Neural progenitor cell (in vitro differentiated cells): ENCODE data around the gene CFHR3. TPM values are rescaled to one million over a fixed set of nuclear protein-coding genes. Genes with fewer than 3 reads are reported as not detected.

Source experiments
- DNase-seq: peaks from one replicate; pipeline ENCODE4 v3.0.0-alpha.2; 2016; ENCODE audit warnings: low spot score
- H2AFZ ChIP-seq: fragments of 200-600 bp; sonication (generic); replicated peaks from 2 replicates; pipeline ENCODE4 v1.6.1; 2016; ENCODE audit warnings: antibody characterized with exemption
- H3F3A ChIP-seq: fragments of 200-600 bp; sonication (generic); 2 replicates; pipeline ENCODE4 v1.6.1; 2016; ENCODE audit warnings: antibody characterized with exemption, low read depth
- H3K27ac ChIP-seq: fragments of 200-600 bp; sonication (generic); 2 replicates; pipeline ENCODE4 v1.5.1; 2016; ENCODE audit warnings: mild to moderate bottlenecking
- H3K27me3 ChIP-seq: fragments of 200-600 bp; sonication (generic); 2 replicates; pipeline ENCODE4 v1.6.1; 2016; ENCODE audit warnings: mild to moderate bottlenecking, moderate library complexity
- H3K36me3 ChIP-seq: fragments of 200-600 bp; sonication (generic); 2 replicates; pipeline ENCODE4 v1.5.1; 2016
- H3K4me1 ChIP-seq: fragments of 200-600 bp; sonication (generic); 2 replicates; pipeline ENCODE4 v1.6.1; 2016; ENCODE audit warnings: mixed run types
- H3K4me2 ChIP-seq: fragments of 200-600 bp; sonication (generic); 2 replicates; pipeline ENCODE4 v1.6.1; 2016
- H3K4me3 ChIP-seq: fragments of 200-600 bp; sonication (generic); 2 replicates; pipeline ENCODE4 v1.5.1; 2016
- H3K79me2 ChIP-seq: fragments of 200-600 bp; sonication (generic); 2 replicates; pipeline ENCODE4 v1.6.1; 2016; ENCODE audit warnings: low read depth
- H3K9ac ChIP-seq: fragments of 200-600 bp; sonication (generic); 2 replicates; pipeline ENCODE4 v1.6.1; 2016
- H3K9me3 ChIP-seq: fragments of 200-600 bp; sonication (generic); 2 replicates; pipeline ENCODE4 v1.5.1; 2016; ENCODE audit warnings: low read depth
- H4K20me1 ChIP-seq: fragments of 200-600 bp; sonication (generic); 2 replicates; pipeline ENCODE4 v1.6.1; 2016; ENCODE audit warnings: low read depth
- H3K27ac Mint-ChIP-seq: 3 replicates; pipeline ENCODE4 v1.8.0; 2021; ENCODE audit warnings: mixed read lengths
- H3K27me3 Mint-ChIP-seq: 2 replicates; pipeline ENCODE4 v1.8.0; 2022; ENCODE audit warnings: low read depth, mild to moderate bottlenecking, inconsistent platforms, moderate library complexity, mixed read lengths; ENCODE audit not compliant: insufficient read depth
- H3K36me3 Mint-ChIP-seq: 3 replicates; pipeline ENCODE4 v1.8.0; 2021; ENCODE audit warnings: mixed read lengths
- H3K4me1 Mint-ChIP-seq: 3 replicates; pipeline ENCODE4 v1.8.0; 2021; ENCODE audit warnings: mixed read lengths
- H3K4me3 Mint-ChIP-seq: 3 replicates; pipeline ENCODE4 v1.8.0; 2021; ENCODE audit warnings: mild to moderate bottlenecking, moderate library complexity, mixed read lengths
- H3K9me3 Mint-ChIP-seq: 3 replicates; pipeline ENCODE4 v1.8.0; 2020; ENCODE audit warnings: mixed read lengths
- CTCF ChIP-seq: fragments of 200-600 bp; sonication (generic); IDR thresholded peaks from 2 replicates; pipeline ENCODE4 v1.5.1; 2017; ENCODE audit warnings: antibody characterized with exemption, mild to moderate bottlenecking
- EZH2 ChIP-seq: fragments of 200-600 bp; sonication (generic); IDR thresholded peaks from 2 replicates; pipeline ENCODE4 v1.6.1; 2017; ENCODE audit warnings: antibody characterized with exemption, mild to moderate bottlenecking, moderate library complexity
- EZH2phosphoT487 ChIP-seq: fragments of 200-600 bp; sonication (generic); IDR thresholded peaks from 2 replicates; pipeline ENCODE4 v1.6.1; 2017; ENCODE audit warnings: antibody characterized with exemption
- total RNA-seq: library from RNA; depleted of rRNA; stranded (reverse); fragments of >200 nt; gene quantifications from 2 replicates; pipeline ENCODE4 v1.2.3, GENCODE V29; 2015; ENCODE audit warnings: low replicate concordance

The CFHR3 gene
- total RNA-seq = 4.8 and 20.9 TPM in 2 replicates

GRCh38 chr1:196774603-196775002 is at the start of gene CFHR3:
CFHR3 (plus strand) TSS chr1:196774840; CDS start chr1:196774887, 47 bp downstream.
- H3K4me1 ChIP-seq = no peaks in the 10 kb centered on the region
- DNase-seq = no peak
- H3K27me3 Mint-ChIP-seq = peaks cover 2% of the 10 kb centered on the region
- no peak within 1 kb of the TSS for H3K4me2 ChIP-seq
- H4K20me1 ChIP-seq = no peaks in the 10 kb centered on the region
- no peak within 1 kb of the TSS for H3K9ac ChIP-seq
- no peak within 1 kb of the TSS for H3K4me3 Mint-ChIP-seq
- H3K4me3 ChIP-seq = no peak within 1 kb of the TSS
- H3K4me1 Mint-ChIP-seq = no peaks in the 10 kb centered on the region
- TF ChIP-seq CTCF = no peak
- TF ChIP-seq EZH2 = no peak
- TF ChIP-seq EZH2phosphoT487 = no peak
- H3K79me2 ChIP-seq = no peaks in the 10 kb centered on the region
- no peak within 1 kb of the TSS for H2AFZ ChIP-seq
- H3K36me3 ChIP-seq = no peaks in the 10 kb centered on the region
- H3K27ac Mint-ChIP-seq = no peak within 1 kb of the TSS
- no peaks in the 10 kb centered on the region for H3K36me3 Mint-ChIP-seq
- H3K27me3 ChIP-seq = no peaks in the 10 kb centered on the region
- H3K9me3 ChIP-seq = no peaks in the 10 kb centered on the region
- no peaks in the 10 kb centered on the region for H3F3A ChIP-seq
- no peaks in the 10 kb centered on the region for H3K9me3 Mint-ChIP-seq
- H3K27ac ChIP-seq = no peak within 1 kb of the TSS

DNA sequence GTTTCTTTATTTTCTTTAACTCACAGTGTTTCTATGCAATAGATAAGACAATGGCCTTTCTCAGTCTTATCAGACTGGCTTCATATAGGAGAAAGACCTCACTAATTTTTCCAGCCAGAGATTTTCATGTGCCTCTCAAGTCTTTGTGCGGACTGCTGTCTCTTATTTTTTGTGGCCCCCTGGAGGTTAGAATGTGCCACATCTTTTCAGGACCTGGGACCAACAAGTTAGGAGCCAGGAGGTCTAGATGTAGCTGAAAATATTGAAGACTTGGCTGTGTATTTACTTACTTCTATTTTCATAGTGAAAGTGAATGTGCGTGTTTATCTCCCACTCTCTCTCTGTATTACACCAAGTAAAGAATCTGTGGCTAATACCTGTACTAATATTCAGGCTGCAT is 42.1 kb upstream of the CFHR3 start:
- Mint-ChIP-seq H3K4me1 (no peaks in the 10 kb centered on the region), H3K27ac (no peak overlapping the region), H3K36me3 (no peaks in the 10 kb centered on the region), H3K9me3 (peaks cover 4% of the 10 kb centered on the region), H3K4me3 (no peak overlapping the region), H3K27me3 (no peaks in the 10 kb centered on the region)
- Histone ChIP-seq H2AFZ (no peak overlapping the region), H3K79me2 (no peaks in the 10 kb centered on the region), H4K20me1 (no peaks in the 10 kb centered on the region), H3K4me1 (no peaks in the 10 kb centered on the region), H3K4me2 (no peak overlapping the region), H3K27ac (no peak overlapping the region), H3K4me3 (no peak overlapping the region), H3K36me3 (no peaks in the 10 kb centered on the region), H3K9ac (no peak overlapping the region), H3F3A (no peaks in the 10 kb centered on the region), H3K9me3 (no peaks in the 10 kb centered on the region), H3K27me3 (no peaks in the 10 kb centered on the region)
- DNase-seq = peak; percentile 6
- TF ChIP-seq CTCF (peak; percentile 46), EZH2phosphoT487 (no peak)

DNA sequence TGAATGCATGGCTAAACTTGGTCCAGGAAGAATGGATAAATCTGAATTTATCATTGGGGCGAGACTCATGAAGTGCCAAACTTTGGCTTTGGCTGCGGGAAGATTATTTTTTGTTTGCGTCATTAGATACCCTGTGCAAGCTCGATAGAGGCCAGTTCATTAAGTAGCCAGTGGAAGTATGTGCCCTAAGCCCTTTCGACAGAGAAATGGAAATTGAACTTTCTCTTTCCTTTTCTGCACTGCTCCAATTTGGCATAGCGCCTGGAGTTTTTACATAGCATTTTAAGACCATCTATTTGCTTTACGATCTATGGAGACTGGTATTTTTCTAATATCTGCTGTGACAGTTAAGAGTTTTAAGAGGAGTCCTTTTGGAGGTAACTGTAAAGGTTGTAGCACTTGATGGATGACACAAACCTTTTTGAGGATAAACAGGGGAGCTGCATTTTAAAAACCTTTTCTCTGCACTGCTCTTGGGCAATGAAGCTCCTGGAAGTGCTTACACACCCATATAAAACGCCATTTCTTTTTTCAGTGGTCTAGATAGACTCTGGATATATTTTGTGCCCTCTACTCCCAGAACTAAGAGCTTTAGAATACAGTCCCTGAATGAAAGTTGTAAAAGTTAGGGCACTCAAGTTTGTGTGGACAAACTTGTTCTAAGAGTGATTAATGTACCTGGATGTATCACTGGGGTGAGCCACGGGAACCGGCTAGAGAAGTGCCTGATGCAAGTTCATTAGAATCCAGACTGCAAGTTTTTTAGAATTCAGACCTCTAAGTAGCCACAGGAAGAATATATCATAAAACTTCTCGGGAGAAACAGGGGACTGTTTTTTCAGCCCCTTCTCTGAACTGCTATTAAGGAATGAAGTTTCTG is 41.3 kb upstream of the CFHR3 start:
- H3K9me3 ChIP-seq = no peaks in the 10 kb centered on the region
- H3K27me3 ChIP-seq = no peaks in the 10 kb centered on the region
- no peak overlapping the region for H3K9ac ChIP-seq
- H3K4me2 ChIP-seq = no peak overlapping the region
- H2AFZ ChIP-seq = peak overlapping the region; percentile 2
- DNase-seq = no peak
- TF ChIP-seq CTCF (no peak), EZH2phosphoT487 (no peak), EZH2 (no peak)
- H3K36me3 ChIP-seq = no peaks in the 10 kb centered on the region
- Mint-ChIP-seq H3K4me3 (no peak overlapping the region), H3K27me3 (no peaks in the 10 kb centered on the region), H3K9me3 (peaks cover 11% of the 10 kb centered on the region), H3K36me3 (no peaks in the 10 kb centered on the region), H3K27ac (no peak overlapping the region), H3K4me1 (no peaks in the 10 kb centered on the region)
- H3K27ac ChIP-seq = no peak overlapping the region
- no peaks in the 10 kb centered on the region for H3K4me1 ChIP-seq
- no peak overlapping the region for H3K4me3 ChIP-seq
- H3F3A ChIP-seq = no peaks in the 10 kb centered on the region
- no peaks in the 10 kb centered on the region for H4K20me1 ChIP-seq
- H3K79me2 ChIP-seq = no peaks in the 10 kb centered on the region
